ENCODE results near the gene KLK7.
A peak's percentile ranks its signal among the peaks of the same experiment; 100 is the strongest.

DNA sequence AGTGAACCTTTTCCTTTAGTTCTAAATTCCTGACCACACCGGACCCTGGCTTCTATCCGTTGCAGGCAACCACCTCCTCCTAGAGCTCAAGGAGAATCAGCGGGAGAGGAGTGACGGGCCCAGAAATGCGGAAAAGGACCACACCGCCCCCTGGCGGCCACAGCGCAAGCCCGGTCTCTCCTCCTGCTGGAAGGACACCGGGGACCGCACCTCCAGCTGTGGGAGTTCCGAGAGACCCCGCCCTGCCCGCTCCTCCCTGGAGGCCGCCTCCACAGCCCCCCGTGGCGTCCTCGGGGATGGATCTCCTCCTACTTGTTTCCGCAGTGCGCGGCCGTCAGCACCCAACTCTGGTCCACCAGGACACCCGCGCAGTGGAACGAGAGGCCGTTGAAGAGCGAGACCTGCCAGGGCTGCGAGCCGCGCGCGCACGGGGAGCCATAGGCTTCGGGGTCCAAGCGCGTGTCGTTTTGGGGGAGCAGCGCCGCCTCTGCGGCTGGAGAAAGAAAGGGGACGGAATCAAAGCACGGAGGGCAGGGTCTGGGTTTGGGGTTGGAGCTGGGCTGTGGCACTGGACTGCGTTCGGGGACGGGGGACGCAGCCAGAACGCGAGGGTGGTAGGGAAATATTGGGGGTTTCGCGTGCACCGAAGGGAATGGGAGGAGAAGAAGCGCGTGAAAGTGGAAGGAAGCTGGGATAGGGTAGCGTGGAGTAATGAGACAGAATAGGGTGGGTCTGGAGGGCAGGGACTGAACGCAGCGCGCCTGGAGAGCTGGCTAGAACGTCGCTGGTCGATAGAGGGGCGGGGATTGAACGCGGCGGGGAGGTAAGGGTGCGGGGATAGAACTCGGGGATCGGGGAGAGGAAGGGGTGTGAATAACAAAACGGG lies 33.3 kb upstream of the KLK7 start:
- no peak for TF ChIP-seq FOXJ3 (CRISPR knock-in tag; IDR thresholded peaks at IDR 0.05; ENCODE audit: borderline replicate concordance)
- peak; percentile 81 for TF ChIP-seq CTCF (IDR thresholded peaks at IDR 0.05)
- TF ChIP-seq, protein P1, sequence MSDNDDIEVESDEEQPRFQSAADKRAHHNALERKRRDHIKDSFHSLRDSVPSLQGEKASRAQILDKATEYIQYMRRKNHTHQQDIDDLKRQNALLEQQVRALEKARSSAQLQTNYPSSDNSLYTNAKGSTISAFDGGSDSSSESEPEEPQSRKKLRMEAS (CRISPR knock-in tag; IDR thresholded peaks at IDR 0.05), result peak; percentile 89
- TF ChIP-seq, protein P2, sequence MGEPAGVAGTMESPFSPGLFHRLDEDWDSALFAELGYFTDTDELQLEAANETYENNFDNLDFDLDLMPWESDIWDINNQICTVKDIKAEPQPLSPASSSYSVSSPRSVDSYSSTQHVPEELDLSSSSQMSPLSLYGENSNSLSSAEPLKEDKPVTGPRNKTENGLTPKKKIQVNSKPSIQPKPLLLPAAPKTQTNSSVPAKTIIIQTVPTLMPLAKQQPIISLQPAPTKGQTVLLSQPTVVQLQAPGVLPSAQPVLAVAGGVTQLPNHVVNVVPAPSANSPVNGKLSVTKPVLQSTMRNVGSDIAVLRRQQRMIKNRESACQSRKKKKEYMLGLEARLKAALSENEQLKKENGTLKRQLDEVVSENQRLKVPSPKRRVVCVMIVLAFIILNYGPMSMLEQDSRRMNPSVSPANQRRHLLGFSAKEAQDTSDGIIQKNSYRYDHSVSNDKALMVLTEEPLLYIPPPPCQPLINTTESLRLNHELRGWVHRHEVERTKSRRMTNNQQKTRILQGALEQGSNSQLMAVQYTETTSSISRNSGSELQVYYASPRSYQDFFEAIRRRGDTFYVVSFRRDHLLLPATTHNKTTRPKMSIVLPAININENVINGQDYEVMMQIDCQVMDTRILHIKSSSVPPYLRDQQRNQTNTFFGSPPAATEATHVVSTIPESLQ (CRISPR knock-in tag; IDR thresholded peaks at IDR 0.05), result no peak
- TF ChIP-seq NR3C1 (CRISPR knock-in tag; conservative IDR thresholded peaks at IDR 0.05; ENCODE audit: low read depth), result no peak
- TF ChIP-seq USF1 (CRISPR knock-in tag; IDR thresholded peaks at IDR 0.05), result peak; percentile 42; the same call in 1 of the 2 replicates
- TF ChIP-seq IRF2 (CRISPR knock-in tag; IDR thresholded peaks at IDR 0.05; ENCODE audit: borderline replicate concordance, low read depth), result no peak
- peak; percentile 57; the same call in 1 of the 2 replicates for TF ChIP-seq ZBTB21 (CRISPR knock-in tag; IDR thresholded peaks at IDR 0.05; ENCODE audit: borderline replicate concordance)
- TF ChIP-seq CREB1 (CRISPR knock-in tag; IDR thresholded peaks at IDR 0.05), result no peak
- 0 out of 2 replicates have a peak, but pooled peaks have one; percentile 52 for TF ChIP-seq ZNF232 (CRISPR knock-in tag; IDR thresholded peaks at IDR 0.05)
- no peak for TF ChIP-seq ZNF317 (CRISPR knock-in tag; IDR thresholded peaks at IDR 0.05; ENCODE audit: borderline replicate concordance, low read depth)
- no peak for TF ChIP-seq CBFB (CRISPR knock-in tag; IDR thresholded peaks at IDR 0.05; ENCODE audit: low read depth)
- peak; percentile 76 for TF ChIP-seq SP1 (CRISPR knock-in tag; conservative IDR thresholded peaks at IDR 0.05)
- TF ChIP-seq HMGXB4 (CRISPR knock-in tag; IDR thresholded peaks at IDR 0.05), result peak; percentile 89

All from WTC11 (cell line).